Measurements from ENCODE around the gene SLC1A4.

The SLC1A4 gene

DNA sequence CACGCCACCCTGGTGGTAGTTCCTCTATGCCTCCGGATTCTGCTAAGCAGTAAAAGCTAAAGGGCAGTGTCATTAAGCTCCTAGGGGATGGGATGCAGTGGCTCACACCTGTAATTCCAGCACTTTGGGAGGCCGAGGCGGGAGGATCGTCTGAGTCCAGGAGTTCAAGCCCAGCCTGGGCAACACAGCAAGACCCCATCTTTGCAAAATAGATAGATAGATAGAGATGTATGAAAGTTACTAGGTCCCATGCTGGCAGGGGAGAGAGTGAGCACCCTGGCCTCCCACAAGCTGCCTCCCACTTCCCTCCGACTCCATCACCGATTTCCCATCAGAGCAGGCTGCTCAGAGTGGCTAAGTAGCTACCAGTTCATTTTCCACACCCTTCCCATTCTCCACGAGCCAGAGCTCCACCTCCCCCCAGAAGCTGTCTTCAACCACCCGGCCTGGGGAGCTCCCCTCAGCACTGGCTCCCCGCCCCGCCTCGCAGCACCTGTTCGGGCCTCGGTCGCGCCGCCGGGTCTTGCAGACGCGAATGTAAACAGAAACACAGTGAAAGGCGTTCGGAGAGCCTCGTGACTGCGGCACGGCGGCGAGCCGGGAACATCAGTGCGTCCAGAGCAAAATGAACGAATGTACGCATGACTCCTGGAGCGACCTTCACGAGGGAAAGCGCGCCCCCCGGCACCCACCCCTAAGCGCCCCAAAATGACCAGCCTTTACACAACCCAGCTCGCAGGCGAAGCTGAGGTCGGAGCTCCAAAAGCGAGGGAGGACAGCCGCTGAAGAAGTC lies 66.4 kb downstream of the SLC1A4 start:
- DNase-seq, result peak; percentile 68

DNA sequence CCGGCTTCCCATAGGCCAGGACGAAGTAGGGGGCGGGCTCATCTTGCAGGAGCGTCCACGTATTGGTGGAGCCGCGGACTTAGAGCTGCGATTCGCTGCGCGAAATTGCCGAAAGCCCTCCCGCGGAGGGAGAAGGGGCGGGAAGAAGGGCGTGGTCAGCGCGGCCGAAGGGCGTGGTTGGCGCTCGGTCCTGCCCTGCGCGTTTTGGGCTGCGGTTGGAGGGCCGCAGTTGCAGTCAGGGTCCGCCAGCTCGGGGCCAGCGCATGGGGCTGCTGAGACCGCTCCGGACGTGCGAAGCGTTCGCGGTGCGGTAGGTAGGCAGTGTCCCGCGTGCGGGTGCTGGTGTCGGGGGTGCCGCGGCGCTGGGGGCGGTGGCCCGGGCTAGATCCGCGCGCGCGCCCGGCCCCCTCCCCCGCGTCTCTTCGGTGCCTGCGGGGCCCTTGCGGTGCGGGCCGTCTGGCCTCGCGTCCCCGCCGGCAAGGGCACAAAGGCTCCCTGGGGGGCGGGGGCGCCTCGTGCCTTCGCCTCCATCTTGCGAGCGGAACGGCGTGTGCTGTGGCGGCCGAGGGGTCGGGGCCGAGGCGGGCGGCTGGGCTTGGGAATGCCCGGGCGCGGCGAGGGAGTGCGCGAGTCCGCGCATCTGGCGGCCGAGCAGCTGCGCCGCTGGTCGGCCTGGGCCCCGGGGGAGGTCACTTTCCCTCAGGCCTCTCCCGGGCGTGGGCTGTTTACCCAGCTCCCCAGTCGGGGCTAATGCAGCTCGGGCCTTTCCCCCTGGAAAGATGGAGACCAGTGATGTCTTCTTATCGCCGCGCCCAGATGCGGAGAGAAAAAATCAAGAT lies 67.2 kb downstream of the SLC1A4 start, which contains the start of gene CEP68:
Gene CEP68, plus strand, starts transcription at position 202 of the 839 bp plus-strand sequence. CDS start 13,029 bp downstream, outside the sequence.
- DNase-seq, result peak; percentile 95

- DNase-seq, result no peak
Measured at GRCh38 chr2:65057054-65057375, 67.8 kb downstream of the SLC1A4 start.

GRCh38 chr2:65057391-65058052 lies 68.3 kb downstream of the SLC1A4 start:
- no peak for DNase-seq

DNA sequence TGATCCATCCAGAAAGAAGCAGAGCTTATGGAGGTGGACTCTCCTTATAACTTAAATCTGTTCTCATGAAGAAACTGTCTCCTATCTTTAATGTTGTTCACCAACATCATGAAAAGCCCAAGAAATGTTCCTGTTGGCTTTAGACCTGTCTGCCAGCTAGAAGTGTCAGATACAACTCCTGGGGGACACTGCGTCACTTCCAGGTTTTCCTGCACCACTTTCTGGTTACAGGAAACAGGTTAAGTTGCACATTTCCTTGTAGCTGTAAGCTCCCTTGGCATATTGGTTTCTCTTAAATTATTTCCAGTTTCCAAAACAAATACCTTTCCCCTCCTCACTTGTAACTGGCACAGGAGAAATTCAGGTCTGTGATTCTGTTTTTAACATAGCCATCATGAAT lies 69.9 kb downstream of the SLC1A4 start:
- DNase-seq, result no peak

DNA sequence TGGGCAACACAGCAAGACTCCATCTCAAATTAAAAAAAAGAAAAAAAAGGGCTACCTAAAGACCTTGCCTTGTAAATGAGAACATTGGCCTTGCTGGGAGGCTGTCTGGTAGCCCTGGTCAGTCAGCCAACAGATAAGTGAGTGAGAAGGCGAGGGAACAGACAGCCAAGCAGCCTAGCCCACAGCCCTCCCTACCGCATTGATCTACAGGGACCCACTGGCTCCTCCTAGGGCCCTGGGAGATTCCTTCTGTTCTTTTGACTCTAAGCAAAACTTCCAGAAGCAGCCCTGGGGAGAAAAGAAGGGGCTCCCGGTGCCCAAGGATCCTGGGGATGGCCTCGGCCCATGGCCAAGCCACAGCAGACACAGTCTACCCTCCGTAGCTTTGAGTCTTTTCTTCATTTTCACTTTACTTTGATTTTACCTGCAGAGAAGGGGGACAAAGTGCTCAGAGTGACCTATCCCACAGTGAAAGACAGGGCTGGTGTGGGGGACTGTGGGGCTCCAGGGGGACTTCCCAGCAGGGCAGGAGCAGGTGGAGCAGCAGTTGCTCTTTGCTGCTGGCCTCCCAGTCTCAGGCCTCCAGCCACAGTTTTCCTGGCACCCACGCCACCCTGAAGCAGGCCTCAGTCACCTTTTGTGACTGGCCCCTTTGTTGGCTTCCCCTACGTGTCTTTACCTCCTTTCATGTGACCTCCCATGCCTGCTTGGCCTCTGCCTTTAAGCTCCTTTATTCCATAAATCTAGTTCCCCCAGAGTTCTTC lies 72.1 kb downstream of the SLC1A4 start:
- no peak for DNase-seq

GRCh38 chr2:65061910-65062339 lies 72.7 kb downstream of the SLC1A4 start:
- DNase-seq, result no peak

DNA sequence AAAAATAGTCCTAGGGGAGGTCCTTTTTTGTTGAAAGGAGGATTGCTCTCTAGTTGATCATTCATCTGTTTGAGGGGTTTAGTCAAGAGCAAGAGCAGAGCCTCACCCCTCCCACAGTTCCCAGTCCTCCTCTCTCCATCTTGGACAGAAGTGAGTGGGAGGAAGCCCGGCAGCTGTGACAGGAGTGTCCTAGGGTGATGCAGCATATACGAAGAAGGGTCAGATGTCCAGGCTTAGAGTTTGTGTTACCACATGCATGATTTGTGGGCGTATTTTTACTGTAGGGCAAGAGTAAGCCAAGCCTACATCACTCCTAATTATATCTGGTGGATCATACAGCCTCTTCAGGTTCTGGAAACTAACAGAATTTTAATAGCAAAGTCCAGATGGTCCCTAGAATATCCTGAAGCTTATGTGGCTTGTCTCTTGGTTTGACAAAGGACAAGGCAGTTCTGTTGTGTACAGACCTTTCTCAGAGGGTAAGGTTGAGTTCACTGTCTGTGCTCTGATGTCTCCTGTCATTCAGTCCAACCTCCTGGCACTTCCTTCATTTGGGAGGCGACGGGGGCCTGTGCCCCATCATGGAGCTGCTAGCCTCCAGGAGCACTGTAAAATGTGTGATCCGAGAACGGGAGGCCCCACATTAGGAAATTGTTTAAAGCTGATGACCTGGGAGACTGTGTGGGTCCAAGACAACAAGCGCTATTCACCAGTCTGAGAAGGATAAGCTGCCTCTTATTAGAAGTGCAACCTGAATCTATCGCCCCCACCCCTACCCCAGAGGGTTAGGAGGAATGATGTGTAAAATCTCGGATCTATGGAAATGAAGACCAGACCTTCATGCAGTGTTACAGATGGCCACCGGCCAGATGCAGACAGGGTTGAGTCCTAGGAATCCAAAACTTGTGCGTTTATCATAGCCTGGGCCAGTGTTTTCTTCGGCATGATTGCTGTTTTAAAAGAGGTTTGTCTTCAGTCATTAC lies 73.9 kb downstream of the SLC1A4 start:
- no peak for DNase-seq

DNA sequence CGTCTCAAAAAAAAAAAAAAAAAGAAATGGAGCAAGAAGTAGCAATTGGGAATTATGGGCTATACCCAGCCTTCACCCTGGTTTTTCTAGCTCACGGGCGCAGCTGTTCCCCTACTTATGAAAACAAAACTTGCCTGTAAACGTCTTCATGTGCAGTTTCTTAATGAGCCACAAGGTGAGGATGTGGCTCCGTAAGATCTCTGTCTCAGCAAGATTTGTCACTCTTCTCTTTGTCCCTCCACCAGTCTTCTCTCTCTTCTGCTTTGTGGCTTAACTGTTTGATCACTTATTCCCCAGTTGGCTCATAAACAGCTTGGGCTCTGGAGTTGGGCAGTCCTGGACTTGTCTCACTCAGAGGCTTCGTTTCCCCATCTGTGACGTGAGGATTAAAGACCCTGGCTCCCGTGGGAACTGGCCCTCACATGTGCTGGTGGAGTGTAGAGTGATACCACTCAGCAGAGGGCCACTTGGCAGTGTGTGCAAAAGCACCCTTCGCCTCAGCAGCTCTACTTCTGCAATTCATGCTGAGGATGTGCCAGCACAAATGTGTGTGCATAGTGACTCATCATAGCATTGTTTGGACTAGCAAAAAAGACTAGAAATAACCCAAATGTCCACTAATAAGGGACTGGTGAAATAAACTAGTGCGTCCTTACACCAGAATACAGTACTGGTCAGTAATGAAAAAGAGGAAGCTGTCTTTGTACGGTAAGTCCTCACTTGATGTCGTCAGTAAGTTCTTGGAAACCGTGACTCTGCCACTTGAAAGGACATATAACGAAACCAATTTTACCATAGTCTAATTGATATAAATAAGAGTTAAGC lies 75.7 kb downstream of the SLC1A4 start:
- peak; percentile 96 for DNase-seq

DNA sequence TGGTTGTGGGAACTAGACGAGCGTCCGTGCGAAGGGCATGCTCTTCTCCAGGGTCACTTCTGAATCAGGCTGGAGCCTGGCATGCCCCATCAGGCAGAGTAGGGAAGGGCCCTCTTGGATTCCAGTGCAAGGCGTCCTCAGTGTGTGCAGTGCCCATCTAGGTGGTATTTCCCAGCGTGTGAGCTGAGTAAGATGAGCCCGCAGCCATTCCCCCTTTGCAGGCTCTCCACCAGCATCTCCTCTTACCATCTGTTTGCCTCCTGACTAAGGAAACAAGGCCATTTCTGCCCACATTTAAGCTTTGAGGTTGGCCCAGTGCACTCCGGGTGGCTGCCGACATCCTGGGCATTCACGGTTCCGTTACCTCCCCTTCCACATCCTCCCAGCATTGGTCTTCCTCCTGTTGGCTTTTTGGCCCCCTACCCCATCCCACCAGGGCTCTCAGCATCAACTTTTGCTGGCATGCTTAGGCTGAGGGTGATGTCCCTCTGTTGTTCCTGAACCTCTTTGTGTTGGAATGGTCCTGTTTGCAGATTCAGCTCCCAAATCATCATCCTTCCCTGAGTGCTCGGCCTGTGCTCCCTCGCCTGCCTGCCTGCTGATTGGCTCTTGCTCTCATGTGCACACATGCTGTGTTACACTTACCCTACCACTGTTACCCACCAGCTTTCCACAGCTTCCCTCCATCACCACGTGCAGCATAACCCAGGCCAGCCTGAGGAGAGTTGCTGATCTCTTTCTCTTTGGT lies 78.8 kb downstream of the SLC1A4 start:
- DNase-seq, result no peak

GRCh38 chr2:65069439-65069824 lies 80.2 kb downstream of the SLC1A4 start:
- no peak for DNase-seq

GRCh38 chr2:65070172-65070830 lies 81.1 kb downstream of the SLC1A4 start:
- DNase-seq, result no peak

DNA sequence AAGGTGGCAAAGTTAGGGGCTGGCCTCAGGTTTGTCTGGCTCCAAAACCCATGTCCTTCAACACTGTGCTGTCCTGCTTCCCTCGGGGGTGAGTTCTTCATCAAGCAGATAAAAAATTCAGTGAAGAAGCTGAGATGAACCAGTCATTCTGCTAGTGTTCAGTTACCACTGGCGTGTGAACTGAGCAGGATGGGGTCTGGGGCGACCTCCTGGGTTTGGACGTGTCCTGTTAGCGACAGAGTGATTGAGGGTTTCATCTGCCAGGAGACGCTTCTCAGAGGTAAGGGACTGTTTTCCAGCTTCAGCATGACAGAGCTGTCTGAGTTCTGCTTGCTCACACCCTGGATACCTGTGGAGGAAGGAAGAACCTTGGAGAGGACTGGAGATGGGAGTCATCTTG lies 81.7 kb downstream of the SLC1A4 start:
- DNase-seq, result no peak

- no peak for DNase-seq
Measured at GRCh38 chr2:65071499-65072180, 82.4 kb downstream of the SLC1A4 start.

DNA sequence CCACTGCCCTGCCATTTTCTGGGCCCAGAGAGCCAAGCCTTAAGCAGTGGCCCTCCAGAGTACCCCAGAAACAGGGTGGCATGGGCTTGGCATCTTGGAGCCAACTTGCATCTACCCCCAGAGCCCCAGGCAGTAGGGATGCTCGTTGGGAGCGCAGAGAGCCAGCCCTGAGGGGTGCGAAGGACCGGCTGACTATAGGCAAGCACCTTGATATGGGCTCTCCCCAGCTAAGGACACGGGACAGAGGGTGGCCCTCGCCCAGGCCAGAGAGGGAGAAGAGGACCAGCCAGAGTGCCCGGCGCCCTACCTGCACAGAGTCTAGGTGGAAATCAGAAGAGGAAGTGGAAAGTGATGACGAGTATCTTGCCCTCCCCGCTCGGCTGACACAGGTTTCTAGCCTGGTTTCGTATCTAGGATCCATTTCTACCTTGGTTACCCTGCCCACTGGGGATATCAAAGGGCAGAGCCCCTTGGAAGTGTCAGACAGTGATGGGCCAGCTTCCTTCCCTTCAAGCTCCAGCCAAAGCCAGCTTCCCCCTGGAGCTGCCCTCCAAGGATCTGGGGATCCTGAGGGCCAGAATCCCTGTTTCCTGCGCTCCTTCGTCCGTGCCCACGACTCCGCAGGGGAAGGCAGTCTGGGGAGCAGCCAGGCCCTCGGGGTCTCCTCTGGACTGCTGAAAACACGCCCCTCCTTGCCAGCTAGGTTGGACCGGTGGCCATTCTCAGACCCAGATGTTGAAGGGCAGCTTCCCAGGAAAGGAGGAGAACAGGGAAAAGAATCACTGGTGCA lies 83.2 kb downstream of the SLC1A4 start:
- DNase-seq, result no peak

Data from NCI-H2171 (cell line).